Inflammatory macrophage treated with lipopolysaccharide for 4 hours (primary cell): Measurements from ENCODE around the gene LIPG.

ENCODE experiments used
- DNase-seq: peaks from one replicate; pipeline ENCODE4 v3.0.0-alpha.2; 2020

LIPG gene

DNA sequence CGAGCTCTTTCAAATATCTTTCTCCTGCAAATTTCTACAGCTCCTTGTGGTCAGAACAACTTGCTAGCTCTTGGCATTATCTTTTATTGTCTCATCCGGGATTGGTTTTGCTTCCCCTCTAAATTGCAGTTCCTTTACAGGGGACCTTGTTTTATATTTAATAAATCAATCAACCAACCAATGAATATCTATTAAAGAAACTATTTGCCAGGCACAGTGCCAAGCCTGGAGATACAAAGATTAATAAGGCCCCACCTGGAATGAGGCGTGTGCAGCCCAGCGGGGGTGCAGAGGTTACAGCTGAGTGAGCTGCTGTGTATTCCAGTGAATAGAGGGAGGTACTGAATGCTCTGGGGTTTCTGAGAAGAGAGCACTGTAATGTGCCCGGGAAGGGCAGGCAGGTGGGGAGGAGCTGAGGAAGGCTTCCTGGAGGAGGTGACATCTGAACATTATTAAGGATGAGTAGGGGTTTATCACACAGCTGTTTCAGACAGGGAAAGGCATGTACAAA, 51.8 kb downstream of the LIPG start:
- DNase-seq, result no peak

DNA sequence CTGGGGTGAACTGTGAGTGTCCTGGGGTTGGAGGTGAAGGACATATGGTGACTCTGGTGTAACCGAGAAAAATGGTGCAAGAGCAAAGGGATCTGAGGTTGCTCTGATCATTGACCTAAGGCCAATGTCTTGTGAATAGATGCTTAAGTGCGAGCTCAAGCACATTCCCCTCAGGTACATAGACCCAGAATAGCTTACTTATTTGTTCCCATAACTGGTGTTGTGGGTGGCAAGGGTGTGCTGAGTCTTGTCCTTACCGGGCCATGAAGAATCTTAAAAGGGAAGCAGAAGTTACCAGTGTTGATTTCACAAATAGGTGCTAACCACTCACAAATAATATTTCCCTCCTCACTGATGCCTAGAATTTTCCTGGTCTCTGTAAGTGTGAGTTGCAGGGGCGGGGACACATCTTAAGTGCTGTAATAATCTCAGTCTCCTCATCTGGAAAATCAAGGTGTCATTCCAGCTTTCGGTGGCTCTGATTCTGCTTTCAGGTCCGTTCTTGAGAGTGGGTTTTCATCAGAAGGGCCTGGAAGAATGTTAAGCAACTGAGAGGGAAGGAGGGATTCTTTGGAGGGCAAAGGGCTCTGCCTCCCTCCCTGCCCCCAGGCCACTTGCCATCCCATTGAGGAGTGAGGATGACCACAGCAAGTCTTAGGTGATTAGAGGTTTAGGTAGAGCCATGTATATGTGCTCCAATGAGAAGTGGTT, 54.9 kb downstream of the LIPG start:
- DNase-seq, result no peak

DNA sequence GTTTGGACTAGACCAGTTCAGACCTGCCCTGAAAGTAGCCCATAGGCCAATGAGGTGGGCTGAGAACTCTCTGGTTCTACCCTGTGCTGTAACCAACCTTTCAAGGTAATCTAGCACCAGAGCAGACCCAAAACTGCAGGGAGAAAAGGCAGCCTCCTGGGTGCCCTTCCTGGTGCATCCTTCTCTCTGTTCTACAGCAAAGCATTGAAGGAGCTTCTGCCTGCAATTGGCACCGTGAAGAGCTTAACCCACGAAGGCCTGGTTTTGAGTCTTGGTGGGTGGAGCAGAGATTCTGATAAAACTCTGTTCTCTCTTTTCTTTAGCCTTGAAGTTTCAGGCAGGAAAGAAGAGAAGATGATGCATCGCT, 55.5 kb downstream of the LIPG start:
- DNase-seq, result no peak

DNA sequence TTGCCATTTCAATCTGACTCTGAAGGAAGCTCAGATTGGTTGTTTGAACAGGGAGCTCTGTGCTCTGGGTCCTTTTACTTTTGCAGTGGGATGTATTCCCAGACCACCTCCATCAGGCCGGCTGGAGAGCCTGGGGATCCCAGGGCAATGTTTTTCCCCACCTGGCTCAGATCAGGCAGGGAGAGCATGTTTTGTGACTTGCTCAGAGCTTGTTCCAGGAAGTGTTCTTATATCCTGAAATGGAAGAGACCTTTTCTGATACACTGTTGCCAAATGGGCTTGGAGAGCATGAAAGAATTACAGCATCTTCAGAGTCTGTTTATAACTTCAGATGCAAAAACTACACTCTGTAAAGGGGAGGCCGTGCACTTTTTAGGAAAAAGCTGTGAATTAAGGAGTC, 56.0 kb downstream of the LIPG start:
- no peak for DNase-seq

DNA sequence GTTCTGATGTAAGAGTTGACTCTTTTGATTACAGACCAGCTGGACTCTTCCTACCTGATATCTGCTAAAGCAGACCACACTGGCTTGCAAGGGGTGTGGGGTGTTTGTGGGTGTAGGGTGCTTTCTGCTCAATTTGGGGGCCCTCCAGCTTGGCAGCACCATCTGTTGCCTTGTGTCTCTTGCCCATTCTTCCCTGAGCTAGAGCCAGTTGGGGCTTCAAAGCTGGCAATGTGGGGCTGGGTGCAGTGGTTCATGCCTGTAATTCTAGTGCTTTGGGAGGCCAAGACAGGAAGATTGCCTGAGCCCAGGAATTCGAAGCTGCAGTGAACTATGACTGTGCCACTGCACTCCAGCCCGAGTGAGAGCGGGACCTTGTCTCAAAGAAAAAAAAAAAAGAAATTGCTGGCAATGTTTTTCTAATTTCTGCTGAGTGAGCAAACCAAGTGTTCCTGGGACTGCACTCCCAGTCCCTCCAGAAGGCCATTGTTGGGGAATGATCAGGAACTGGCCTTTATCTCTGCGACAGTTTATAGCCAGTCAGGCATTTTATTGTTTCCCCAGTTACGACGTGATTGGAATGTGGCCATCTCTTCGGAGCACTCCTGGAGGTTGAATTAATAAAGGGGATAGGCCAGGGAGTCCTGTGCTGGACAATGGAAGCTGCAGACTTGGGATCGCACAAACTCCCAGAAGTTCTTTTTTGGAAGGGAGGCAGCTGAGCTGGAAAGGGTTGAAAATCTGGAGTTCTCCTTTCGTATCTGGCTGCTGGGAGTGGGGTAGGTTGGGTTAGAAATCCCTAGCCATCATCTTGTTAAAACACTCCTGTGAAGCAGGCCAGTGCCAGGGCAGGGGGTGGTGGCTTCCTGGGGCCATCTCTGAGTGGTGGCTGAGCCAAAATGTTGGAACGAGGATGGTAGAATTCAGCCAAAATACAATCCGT, 57.2 kb downstream of the LIPG start:
- DNase-seq, result no peak

DNA sequence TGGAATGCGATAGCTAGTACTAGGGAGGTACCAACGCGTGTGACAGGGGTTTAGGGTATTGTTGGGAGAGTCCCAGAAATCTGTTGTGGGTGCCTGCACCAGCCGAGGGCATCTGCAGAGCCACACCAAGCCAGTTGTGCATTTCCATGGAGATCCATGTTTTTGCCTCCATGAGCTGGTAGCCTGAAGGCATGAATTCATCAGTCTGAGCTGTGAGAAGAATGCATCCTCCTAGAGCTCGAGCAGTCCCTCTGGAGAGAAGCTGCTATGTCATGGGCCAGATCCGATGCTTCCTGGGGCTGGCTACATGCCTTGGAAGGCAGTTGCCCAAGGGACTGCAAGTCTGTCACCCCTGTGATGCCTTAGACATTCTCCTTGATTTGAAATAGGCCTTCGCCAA, 57.9 kb downstream of the LIPG start:
- no peak for DNase-seq

DNA sequence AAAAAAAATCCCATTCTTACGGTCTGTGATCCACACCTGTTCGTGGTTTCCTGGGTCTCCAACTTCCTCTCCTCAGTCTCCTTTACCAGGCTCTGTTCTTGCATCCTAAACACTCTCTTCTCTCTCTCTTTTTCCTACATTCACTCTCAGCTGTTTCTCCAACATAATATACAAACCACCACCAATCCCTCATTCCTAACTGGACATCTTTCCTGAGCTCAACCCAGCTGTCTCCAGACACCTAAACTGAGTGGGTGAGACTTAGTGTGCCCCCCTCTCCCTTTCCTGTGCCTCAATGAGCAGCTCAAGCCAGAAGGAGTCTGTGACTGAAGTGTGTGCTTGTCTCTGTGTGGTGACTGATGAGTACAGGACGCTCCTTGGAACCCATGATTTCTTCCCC, 59.4 kb downstream of the LIPG start:
- DNase-seq, result no peak

DNA sequence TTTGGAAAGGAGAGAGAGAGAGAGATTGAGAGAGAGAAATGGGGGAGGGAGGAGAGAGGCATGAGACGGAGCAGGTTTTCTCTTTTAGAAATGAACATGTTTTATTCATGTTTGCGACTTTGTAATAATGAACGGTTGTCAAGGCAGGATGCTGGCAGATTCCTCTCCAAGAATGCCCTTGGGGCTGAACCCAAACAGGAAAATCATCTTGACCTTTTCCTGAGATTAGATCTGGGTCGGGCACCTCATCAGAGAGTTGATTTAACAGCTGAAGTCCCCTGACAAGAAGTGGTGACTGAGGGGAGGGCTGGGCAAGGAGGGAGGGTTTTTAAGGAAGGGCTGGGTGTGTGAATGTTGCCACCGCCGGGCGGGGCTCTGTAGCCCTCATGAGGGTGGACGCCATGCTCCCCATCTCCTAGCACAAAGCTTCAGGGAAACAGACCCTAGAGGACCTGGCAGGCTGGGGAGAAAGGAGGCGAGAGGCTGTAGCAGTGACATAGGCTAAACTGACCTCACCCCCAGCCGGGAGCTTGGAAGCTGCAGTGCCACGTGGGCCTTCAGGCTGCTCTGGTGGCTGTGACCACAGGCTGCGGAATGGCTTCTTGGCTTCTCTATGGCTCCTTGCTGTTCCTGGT, 60.0 kb downstream of the LIPG start:
- no peak for DNase-seq

DNA sequence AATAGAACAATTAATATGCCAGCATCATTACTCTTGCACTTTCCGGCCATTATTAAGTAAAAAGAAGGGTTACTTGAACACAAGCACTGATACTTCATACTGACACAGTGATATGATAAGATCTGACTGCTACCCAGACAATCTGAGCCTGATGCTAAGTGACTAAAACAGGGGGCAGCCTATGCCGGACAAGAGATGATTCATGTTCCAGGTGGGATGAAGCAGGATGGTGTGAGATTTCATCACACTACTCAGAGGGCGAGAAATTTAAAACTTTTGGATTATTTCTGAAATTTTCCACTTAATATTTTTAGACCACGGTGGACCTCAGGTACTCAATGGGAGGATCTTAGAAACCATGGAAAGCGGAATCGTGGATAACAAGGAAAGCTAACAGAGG, 61.7 kb downstream of the LIPG start:
- DNase-seq, result no peak

DNA sequence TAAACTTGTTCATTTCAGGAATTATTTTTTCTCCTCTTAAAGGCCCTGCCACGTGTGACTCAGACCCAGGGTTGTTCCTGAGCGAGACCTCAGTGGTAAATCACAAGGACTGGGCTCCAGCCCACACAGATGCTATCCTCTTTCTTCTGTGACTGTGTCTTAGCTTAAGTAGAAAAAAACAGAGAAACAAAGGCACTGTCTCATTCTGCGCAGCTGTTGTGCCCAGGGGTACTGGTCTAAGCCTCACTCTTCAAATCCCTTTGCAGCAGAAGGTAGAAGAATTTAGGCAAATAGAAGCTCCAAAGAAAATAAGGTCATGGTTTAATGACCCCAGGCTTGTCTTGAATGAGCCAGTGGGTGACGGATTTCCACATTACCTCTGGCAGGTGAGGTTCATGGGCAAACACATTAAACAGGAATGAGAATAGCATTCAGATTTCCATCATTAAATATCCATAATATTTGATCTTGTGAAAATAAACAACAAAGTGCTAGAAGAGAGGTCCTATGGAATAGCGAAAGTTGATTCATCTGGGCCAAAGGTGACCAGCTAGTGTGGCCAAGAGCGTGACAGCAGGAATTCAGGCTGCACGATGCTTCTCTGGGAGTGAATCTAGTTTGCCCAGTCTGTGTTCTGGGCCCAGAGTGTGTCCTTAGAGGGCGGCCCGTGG, 63.3 kb downstream of the LIPG start:
- DNase-seq, result no peak

DNA sequence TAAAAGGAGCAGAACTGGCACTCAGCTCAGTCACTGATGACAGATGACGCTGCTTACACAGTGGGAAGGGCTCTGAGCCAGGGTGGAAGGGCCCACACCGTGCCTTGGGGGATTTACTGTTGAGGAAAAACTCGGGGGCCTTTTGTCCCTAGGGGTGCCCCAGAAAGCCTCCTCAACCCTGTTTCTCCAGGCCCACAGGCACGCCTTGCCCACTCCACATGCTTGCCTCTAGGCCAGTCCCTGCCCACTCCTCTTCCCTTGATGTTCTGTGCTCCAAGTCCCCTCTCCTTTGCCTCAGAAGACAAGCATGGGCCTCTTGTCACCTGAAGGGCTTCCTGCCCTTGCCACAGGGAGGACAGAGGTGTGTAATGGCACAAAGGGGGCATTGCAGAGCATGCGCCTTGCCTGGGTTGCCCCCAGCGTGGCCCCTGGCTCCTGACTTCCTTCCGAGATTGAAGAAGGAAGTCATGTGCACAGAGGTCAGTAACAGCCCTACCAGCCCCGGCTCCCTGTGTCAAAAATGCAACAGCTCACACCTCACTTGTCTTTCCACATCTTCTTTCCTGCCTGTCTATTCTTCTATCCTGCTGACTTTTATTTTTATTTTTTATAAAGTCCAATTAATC, 65.1 kb downstream of the LIPG start:
- DNase-seq, result no peak

DNA sequence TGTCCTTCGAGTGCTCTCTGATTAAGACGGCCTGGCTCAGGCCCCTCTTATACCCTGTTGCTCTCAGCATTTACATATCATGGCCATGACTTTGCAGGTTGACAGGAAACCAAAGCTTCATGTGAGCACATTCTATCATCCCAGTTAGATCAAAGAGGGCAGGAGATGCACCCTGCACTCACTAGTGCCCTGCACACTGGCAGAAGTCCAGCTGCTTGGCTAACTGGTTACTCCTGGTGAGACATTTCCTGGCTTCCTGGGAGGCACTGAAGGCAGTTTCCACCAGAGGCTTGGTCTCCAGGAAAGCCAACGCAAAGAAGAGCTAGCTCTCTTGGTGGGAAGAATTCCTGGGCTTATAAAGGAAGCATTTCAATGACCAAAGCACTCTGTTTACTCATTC, 66.3 kb downstream of the LIPG start:
- DNase-seq, result no peak

DNA sequence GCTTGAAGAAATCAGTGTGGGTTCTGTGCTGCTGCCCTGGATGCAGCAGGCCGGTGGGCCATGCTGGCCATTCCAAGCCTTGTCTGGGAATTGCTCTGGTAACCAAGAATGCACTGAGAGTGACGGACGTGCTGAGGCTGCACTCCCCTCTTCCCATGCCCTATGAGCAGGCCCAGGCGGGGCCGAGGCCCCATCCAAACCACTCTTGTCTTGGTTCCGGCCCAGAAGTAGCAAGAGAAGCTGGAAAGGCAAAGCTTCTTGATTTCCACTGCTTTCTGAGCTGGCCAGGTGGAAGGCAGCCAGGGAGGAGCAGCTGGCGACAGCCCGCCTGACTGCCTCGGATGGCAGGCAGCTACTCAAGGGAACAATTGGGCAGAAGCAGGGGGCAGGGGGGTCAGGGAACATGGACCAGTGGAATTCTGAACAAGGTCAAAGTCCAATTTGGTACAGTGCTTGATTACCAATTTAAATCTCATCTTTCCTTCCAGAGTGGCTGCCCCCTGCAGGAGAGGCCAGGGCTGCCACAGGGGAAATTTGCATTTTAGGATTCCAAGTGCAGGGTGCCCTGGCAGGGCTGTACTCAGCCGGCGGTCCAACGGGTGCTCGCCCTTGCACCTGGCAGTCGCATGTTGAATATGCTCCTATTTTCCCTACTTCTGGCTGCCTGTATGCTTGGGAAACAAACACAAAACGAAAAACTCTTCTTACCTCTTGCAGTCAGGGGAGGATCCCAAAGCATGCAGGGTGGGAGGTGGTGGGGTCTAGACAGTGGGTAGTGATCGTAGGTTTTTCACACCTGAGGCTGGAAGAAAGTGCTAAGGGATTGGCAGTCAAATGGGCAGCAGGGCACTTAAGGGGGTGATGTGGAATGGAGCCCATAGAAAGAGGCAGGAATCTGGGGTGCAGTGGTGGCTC, 67.3 kb downstream of the LIPG start:
- no peak for DNase-seq

DNA sequence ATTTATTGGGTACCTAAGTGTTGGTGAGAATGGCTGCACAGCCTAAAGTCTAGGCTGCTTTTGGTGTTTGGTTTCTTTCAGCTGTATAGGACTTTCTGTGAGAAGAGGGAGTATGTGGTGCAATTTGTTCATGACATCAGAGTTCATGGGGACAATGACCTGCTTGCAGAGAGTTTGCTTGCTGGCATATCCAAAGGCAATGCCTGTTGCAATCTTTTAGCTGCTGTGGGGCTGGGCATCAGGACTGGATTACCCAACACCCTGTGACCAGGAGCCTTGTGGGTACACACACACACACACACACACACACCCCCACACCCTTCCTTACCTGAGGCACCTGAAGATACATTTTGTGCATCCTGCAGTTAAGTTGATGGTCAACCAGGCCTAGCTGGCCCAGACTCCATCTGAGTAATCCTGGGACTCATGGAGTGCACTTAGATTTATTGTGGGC, 68.4 kb downstream of the LIPG start:
- no peak for DNase-seq

DNA sequence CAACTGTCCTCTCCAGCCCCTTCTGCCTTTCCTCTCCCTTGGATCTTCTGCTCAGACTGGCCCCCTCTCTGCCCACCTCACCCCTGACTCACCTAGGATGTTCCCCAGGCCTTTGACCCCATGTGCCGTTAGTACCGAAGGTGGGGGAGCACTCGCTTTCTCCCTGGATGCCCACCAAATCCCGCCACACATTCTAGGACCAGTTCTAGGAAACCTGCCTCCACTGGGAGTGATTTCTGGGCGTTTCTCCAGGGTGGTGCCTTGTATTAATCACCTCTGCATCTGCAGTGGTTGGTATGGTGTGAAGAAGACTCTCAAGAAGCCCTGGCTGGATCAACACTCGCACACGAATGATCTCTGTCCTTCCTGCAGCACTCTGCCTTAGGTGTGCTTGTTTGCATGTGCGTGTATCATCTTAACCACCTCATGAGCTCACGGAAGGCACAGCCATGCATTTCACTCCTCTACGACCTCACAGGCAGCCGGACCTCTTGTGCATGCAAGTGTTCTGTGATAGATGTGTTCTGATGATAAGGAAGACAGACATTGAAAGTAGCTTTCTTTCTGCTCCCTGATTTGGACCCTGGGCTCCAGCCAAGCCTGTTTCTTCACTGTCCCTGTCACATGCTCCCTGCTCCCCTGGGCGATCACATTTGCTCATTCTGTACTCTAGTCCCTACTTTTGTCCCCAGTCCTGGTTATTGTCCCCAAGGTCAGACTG, 69.4 kb downstream of the LIPG start:
- no peak for DNase-seq

DNA sequence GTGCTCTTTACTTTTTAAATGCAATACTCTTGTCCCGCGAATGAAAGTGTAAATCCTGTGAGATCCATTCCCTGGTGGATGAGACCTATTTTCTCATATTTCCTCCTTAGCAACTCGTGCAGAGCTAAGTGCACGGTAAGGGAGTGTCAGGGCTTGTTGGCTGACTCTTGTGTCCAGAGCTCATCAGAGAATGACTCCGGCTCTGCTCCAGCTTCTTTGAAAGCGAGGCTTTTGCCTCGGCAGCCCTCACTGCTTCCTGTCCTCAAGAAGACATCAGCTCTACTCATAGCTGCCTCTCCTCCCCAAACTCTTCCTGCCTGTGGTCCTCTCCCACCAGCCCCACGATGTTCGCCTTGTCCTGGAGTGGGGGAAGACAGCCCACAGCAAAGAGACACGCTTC, 70.7 kb downstream of the LIPG start:
- no peak for DNase-seq

DNA sequence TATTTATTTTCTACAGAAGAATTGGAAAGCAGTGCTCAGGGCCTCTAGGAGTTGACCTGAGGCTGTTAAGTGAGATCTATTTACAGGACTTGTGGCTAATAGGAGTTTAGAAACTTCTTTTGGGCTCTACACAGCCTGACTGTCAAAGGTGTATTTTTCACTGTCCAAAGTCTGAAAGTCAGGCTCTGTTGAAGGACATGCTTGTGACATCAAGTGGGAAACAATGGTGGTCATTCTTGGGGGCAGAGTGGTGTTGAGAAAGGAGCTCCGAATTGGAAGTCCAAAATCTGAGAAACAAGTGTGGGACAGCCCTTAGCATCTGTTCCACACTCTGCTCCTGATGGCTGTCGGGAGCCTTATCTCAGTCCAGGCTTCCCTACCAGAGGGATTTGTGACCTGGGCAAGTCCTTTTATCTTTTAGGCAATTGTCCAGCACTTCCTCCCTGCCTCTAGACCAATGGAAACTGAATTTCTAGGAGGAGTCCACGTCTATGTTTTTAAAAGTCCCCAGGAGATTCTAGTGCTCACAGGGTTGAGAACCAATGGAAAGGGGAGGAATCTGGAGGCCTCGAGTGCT, 76.4 kb downstream of the LIPG start:
- no peak for DNase-seq

DNA sequence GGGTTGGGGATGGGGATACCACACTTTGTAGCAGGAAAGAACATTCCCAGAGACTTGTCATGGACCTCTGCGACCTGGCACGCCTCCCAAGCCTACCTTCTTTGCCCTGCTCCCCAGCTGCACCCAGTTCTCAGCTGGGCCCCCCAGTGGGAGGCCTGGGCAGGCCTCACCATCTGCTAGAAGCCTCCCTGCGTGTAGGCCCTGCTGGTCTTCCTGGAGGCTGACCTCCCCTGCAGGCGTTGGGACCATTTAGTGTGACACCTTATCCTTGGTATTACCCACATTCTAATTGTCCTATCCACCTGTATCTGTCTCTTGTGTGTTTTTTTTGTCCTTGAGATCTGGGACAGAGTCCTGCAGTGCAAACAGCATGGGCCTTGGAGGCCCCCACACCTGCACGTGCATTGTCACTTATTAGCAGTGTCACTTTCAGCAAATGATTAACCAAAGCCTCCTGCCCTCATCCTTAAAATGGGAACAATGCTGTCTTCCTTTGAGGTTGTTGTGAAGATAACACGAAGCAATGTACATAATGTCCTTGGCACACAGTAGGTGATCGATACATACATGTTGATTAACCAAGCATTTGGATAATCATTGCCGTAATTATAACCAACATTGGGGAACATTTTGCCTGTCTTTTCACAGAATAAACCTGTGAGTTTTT, 77.2 kb downstream of the LIPG start:
- DNase-seq, result no peak

DNA sequence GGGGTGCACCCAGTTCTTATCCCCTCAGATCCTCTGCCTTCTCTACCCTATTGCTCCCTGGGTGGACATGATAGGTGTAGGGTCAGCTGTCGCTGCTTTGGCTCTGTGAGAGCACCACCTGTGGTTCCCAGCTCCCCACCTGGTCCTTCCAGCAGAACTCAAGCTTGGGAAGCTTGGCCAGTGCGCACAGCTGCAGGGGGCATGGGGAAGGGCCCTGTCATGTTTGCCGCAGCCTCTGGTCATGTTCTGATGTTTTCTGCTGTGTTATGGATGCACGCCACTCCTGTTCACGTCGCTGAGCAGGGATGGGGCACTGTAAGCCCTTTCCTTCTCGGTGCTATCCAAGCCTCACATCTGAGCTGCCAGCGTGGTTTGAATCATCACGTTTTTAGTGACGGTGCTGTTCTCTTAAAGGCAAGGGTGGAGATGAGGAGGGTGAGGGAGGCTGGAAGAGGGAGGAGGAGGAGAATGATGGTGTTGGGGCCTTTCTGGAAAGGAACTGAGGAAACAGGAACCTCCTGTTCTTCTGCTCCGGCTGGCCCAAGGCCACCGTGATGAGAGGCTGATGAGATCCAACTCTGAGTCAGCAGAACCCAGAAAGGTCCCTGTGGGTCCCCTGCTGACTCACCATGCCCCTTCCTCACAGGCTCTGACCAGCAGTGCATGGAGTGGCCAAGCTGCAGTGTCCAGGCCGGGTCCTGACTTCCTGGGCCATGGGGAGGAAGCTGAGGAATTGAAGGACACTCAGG, 78.0 kb downstream of the LIPG start:
- DNase-seq, result no peak
